CD14-positive monocyte (primary cell): Measurements from ENCODE around the gene CILP2. TPM values are rescaled to one million over a fixed set of nuclear protein-coding genes. Genes with fewer than 3 reads are reported as not detected.
A peak's percentile ranks its signal among the peaks of the same experiment; 100 is the strongest.

Experiments
- DNase-seq, 3 donors: peaks; one replicate each; pipeline ENCODE4 v3.0.0-alpha.2; 2011 to 2022
- H2AFZ ChIP-seq: 2 replicates; pipeline ENCODE4 v1.6.0; 2012; ENCODE audit warnings: mild to moderate bottlenecking, low read depth, low read length, inconsistent platforms; ENCODE audit not compliant: insufficient read depth, poor library complexity, severe bottlenecking
- H3K27ac ChIP-seq, 2 donors: 1 replicate in 1 of 2; 2 replicates in 1 of 2; pipeline ENCODE4 v1.5.1; 2012 to 2013; ENCODE audit warnings: low read length in 2 of 2, control low read depth in 1 of 2, inconsistent platforms in 1 of 2, low read depth in 1 of 2, mild to moderate bottlenecking in 1 of 2
- H3K27me3 ChIP-seq, 2 donors: one replicate each; pipeline versions ENCODE4 v1.6.0 to v1.6.1; 2011 to 2013; ENCODE audit warnings: low read length in 2 of 2; ENCODE audit not compliant: control insufficient read depth in 2 of 2, insufficient read depth in 2 of 2
- H3K36me3 ChIP-seq, 2 donors: replicated peaks in 1 of 2; 1 replicate in 1 of 2; 2 replicates in 1 of 2; pipeline versions ENCODE4 v1.5.1 to v1.6.1; 2012 to 2013; ENCODE audit warnings: low read length in 2 of 2, control low read depth in 1 of 2, inconsistent platforms in 1 of 2, mild to moderate bottlenecking in 1 of 2; ENCODE audit not compliant: insufficient read depth in 2 of 2, control insufficient read depth in 1 of 2
- H3K4me1 ChIP-seq, 2 donors: 1 replicate in 1 of 2; 2 replicates in 1 of 2; pipeline versions ENCODE4 v1.5.1 to v1.6.1; 2012 to 2013; ENCODE audit warnings: low read length in 2 of 2, control low read depth in 1 of 2, inconsistent platforms in 1 of 2, mild to moderate bottlenecking in 1 of 2, moderate library complexity in 1 of 2; ENCODE audit not compliant: insufficient read depth in 2 of 2, control insufficient read depth in 1 of 2
- H3K4me2 ChIP-seq: replicated peaks from 2 replicates; pipeline ENCODE3; 2012; ENCODE audit warnings: low read length, moderate library complexity, mild to moderate bottlenecking; ENCODE audit not compliant: poor library complexity, severe bottlenecking; ENCODE audit errors: extremely low read depth
- H3K4me3 ChIP-seq, 3 experiments: fragments of 200-600 bp in 1 of 3; sonication (generic) in 1 of 3; replicated peaks in 1 of 3; 1 replicate in 2 of 3; 2 replicates in 1 of 3; pipeline ENCODE4 v1.5.1; 2011 to 2013; ENCODE audit warnings: low read length in 3 of 3, mild to moderate bottlenecking in 3 of 3, control low read depth in 2 of 3, low read depth in 2 of 3, inconsistent platforms in 1 of 3, moderate library complexity in 1 of 3
- H3K79me2 ChIP-seq: 2 replicates; pipeline ENCODE4 v1.6.0; 2012; ENCODE audit warnings: mild to moderate bottlenecking, control low read depth, inconsistent platforms, low read length, moderate library complexity; ENCODE audit not compliant: insufficient read depth
- H3K9ac ChIP-seq: 2 replicates; pipeline ENCODE4 v1.6.0; 2017; ENCODE audit warnings: low read length, mild to moderate bottlenecking; ENCODE audit not compliant: insufficient read depth, poor library complexity, severe bottlenecking
- H3K9me3 ChIP-seq, 2 donors: replicated peaks in 1 of 2; 1 replicate in 1 of 2; 2 replicates in 1 of 2; pipeline versions ENCODE4 v1.5.1 to v1.6.1; 2012 to 2013; ENCODE audit warnings: low read length in 2 of 2, control low read depth in 1 of 2; ENCODE audit not compliant: control insufficient read depth in 1 of 2, insufficient read depth in 1 of 2
- H4K20me1 ChIP-seq: 2 replicates; pipeline ENCODE4 v1.6.0; 2012; ENCODE audit warnings: mild to moderate bottlenecking, low read length, control low read depth, moderate library complexity; ENCODE audit not compliant: insufficient read depth
- H3K27ac Mint-ChIP-seq, 7 donors: one replicate each; pipeline ENCODE4 v1.8.0; 2020; ENCODE audit warnings: mild to moderate bottlenecking in 7 of 7, mixed read lengths in 7 of 7, moderate library complexity in 6 of 7, inconsistent platforms in 2 of 7
- H3K27me3 Mint-ChIP-seq, 3 donors: one replicate each; pipeline ENCODE4 v1.8.0; 2021 to 2022; ENCODE audit warnings: low read depth in 3 of 3, mild to moderate bottlenecking in 3 of 3, mixed read lengths in 3 of 3, moderate library complexity in 3 of 3, inconsistent platforms in 1 of 3
- H3K36me3 Mint-ChIP-seq, 2 donors: one replicate each; pipeline ENCODE4 v1.8.0; 2020; ENCODE audit warnings: mixed read lengths in 2 of 2, inconsistent platforms in 1 of 2, mild to moderate bottlenecking in 1 of 2
- H3K4me1 Mint-ChIP-seq: one replicate; pipeline ENCODE4 v1.8.0; 2020; ENCODE audit warnings: mild to moderate bottlenecking, mixed read lengths
- H3K4me3 Mint-ChIP-seq, 2 donors: one replicate each; pipeline ENCODE4 v1.8.0; 2020; ENCODE audit warnings: mild to moderate bottlenecking in 2 of 2, mixed read lengths in 2 of 2, moderate library complexity in 1 of 2
- H3K9me3 Mint-ChIP-seq, 7 donors: one replicate each; pipeline ENCODE4 v1.8.0; 2020 to 2022; ENCODE audit warnings: mixed read lengths in 7 of 7, mild to moderate bottlenecking in 6 of 7, moderate library complexity in 6 of 7, inconsistent platforms in 2 of 7
- WGBS: methylation state at CpG from one replicate; pipeline ENCODE4 v1.1.5; 2013; ENCODE audit warnings: missing lambda C conversion rate; ENCODE audit not compliant: insufficient coverage; 5-methylcytosine and 5-hydroxymethylcytosine counted together
- intact Hi-C, 2 donors: fragments of 100-400 bp; cut with micrococcal nuclease; formaldehyde crosslinking; loops; one replicate each; pipeline versions ENCODE4 v1.15.0 to v1.15.1; 2023
- polyA plus RNA-seq, 3 donors: library from polyadenylated mRNA; depleted of rRNA in 1 of 3; unstranded in 2 of 3; stranded (reverse) in 1 of 3; fragments of 300-500 nt in 2 of 3; fragments of >200 nt in 1 of 3; fragmentation: Illumina TruSeq in 2 of 3; gene quantifications; 1 replicate in 2 of 3; 2 replicates in 1 of 3; pipeline ENCODE4 v1.2.3, GENCODE V29; 2012 to 2021
- TF ChIP-seq, protein P1 (sequence below): fragments of 200-600 bp; IDR thresholded peaks from one replicate; pipeline ENCODE4 v1.8.0; 2022; ENCODE audit warnings: antibody characterized with exemption, mild to moderate bottlenecking

The CILP2 gene
- polyA plus RNA-seq, 3 donors, result 0.04 TPM; not detected in 2

- no peaks in the 10 kb centered on the region for H3K27me3 ChIP-seq
- H2AFZ ChIP-seq, result no peak overlapping the region
- Mint-ChIP-seq H3K4me3 (no peak overlapping the region), H3K27ac (no peak overlapping the region), H3K9me3 (peaks cover 0 to 3% (median 0%) of the 10 kb centered on the region in 7 donors), H3K27me3 (peaks cover 1 to 5% (median 2%) of the 10 kb centered on the region in 3 donors), H3K4me1 (no peaks in the 10 kb centered on the region), H3K36me3 (no peaks in the 10 kb centered on the region)
- no peak overlapping the region for H3K4me3 ChIP-seq
- H3K27ac ChIP-seq, result no peak overlapping the region
- intact Hi-C loops, result no loop called here
- H3K79me2 ChIP-seq, result no peaks in the 10 kb centered on the region
- no peaks in the 10 kb centered on the region for H3K9me3 ChIP-seq
- no peaks in the 10 kb centered on the region for H4K20me1 ChIP-seq
- 93% methylated on average over 8 of the region's 11 CpGs for WGBS
- TF ChIP-seq, protein P1, sequence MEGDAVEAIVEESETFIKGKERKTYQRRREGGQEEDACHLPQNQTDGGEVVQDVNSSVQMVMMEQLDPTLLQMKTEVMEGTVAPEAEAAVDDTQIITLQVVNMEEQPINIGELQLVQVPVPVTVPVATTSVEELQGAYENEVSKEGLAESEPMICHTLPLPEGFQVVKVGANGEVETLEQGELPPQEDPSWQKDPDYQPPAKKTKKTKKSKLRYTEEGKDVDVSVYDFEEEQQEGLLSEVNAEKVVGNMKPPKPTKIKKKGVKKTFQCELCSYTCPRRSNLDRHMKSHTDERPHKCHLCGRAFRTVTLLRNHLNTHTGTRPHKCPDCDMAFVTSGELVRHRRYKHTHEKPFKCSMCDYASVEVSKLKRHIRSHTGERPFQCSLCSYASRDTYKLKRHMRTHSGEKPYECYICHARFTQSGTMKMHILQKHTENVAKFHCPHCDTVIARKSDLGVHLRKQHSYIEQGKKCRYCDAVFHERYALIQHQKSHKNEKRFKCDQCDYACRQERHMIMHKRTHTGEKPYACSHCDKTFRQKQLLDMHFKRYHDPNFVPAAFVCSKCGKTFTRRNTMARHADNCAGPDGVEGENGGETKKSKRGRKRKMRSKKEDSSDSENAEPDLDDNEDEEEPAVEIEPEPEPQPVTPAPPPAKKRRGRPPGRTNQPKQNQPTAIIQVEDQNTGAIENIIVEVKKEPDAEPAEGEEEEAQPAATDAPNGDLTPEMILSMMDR, result no peak
- no peak overlapping the region for H3K9ac ChIP-seq
- no peaks in the 10 kb centered on the region for H3K4me1 ChIP-seq
- H3K4me2 ChIP-seq, result no peak overlapping the region
- no peaks in the 10 kb centered on the region for H3K36me3 ChIP-seq
- DNase-seq, result no peak
Observed at GRCh38 chr19:19571071-19571786, 33.2 kb downstream of the CILP2 start.

- Histone ChIP-seq H3K4me1 (no peaks in the 10 kb centered on the region), H3K79me2 (no peaks in the 10 kb centered on the region), H3K27ac (no peak overlapping the region), H3K9ac (no peak overlapping the region), H4K20me1 (no peaks in the 10 kb centered on the region), H3K4me2 (no peak overlapping the region), H3K9me3 (no peaks in the 10 kb centered on the region), H2AFZ (no peak overlapping the region), H3K36me3 (no peaks in the 10 kb centered on the region), H3K4me3 (no peak overlapping the region), H3K27me3 (no peaks in the 10 kb centered on the region)
- Mint-ChIP-seq H3K36me3 (no peaks in the 10 kb centered on the region), H3K4me3 (no peak overlapping the region), H3K4me1 (no peaks in the 10 kb centered on the region), H3K9me3 (peaks cover 0 to 3% (median 0%) of the 10 kb centered on the region in 7 donors), H3K27ac (peak overlapping the region in 1 of 7 donors; percentile 12), H3K27me3 (peaks cover 2 to 4% (median 2%) of the 10 kb centered on the region in 3 donors)
- intact Hi-C loops, result no loop called here
- TF ChIP-seq, protein P1, result no peak
- 96% methylated on average over 6 of the region's 6 CpGs for WGBS
- no peak for DNase-seq
Observed at GRCh38 chr19:19575411-19575810, 37.3 kb downstream of the CILP2 start.
